ENCODE data around the gene PIK3R4. TPM values are rescaled to one million over a fixed set of nuclear protein-coding genes. Genes with fewer than 3 reads are reported as not detected.
A peak's percentile ranks its signal among the peaks of the same experiment; 100 is the strongest.

PIK3R4 gene
- total RNA-seq, 2 experiments from 2014 or later = 26.0 to 28.7 TPM

DNA sequence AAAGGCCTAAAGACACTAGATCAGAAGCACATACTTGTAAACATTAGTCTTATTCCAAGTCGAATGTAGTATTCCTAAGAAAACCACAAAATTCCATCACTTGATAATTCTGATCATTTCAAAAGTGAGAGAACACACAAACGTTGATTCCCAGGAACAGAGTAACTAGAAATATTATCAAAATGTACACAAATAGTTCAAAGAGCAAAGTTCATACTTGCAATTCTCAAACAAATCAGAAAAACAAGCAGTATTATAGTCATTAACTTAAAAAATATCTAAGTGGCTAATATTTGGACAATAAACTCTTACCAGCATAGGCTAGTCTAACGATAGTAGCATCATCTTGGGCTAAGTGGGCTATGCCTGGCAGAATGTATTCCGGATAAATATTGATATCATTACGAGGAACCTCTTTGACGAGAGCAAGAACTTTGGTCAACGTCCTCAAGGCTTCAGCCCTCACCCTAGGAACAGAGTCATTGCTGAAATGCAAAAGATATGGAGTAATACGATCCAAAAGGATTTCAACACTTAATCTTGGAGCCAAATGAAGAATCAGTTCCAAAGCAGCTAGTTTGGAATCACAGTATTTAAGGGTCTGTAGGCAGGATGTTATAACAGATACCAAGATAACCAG lies 13.3 kb downstream of the PIK3R4 start:
- ChIA-PET POLR2A (no interaction called here), CTCF (no interaction called here)
- Mint-ChIP-seq H3K36me3 (ENCODE audit: low read depth) (peaks cover 34% of the 10 kb centered on the region), H3K4me3 (no peak overlapping the region), H3K9me3 (no peaks in the 10 kb centered on the region), H3K27me3 (no peaks in the 10 kb centered on the region), H3K4me1 (peaks cover 12% of the 10 kb centered on the region), H3K27ac (no peak overlapping the region)
- DNase-seq = no peak

DNA sequence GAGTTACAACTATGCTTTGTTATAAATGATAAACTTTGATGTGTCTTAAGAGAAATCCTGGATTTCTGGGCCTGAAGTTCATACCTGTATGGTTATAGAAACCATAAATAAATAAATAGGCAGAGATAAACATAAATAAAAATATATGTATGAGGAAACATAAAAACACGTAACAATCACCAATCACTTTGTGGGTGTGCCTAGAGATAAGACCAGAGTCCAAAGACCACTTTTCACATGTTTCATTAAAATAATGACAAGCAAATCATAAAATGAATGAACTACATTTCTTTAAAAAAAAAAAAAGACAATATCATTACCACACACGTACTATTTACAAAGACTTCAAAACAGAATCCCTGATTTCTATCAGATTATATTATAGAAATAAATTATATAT lies 14.1 kb downstream of the PIK3R4 start:
- peaks cover 29% of the 10 kb centered on the region for H3K36me3 Mint-ChIP-seq (ENCODE audit: low read depth)

DNA sequence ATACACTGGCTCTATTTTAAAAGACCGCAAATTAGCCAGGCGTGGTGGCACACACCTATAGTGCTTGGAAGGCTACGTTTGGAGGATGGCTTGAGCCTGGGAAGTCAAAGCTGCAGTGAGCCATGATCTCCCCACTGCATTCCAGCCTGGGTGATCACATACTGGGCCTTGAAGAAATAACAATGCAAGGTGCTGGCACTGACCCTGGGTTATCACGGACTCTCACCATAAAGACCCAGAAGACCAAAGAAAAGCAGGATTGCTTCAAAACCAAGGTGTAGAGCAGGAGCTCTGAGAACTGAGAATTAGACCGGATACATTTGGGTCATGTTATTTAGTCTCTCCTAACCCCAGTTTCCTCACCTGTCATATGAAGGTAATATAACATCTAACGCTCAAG lies 14.8 kb downstream of the PIK3R4 start:
- no peak for DNase-seq
- Mint-ChIP-seq H3K9me3 (no peaks in the 10 kb centered on the region), H3K36me3 (ENCODE audit: low read depth) (peaks cover 25% of the 10 kb centered on the region), H3K4me1 (peaks cover 8% of the 10 kb centered on the region), H3K4me3 (no peak overlapping the region), H3K27me3 (no peaks in the 10 kb centered on the region), H3K27ac (no peak overlapping the region)
- ChIA-PET CTCF (no interaction called here), POLR2A (no interaction called here)

More for the DNA sequence above, 14.1 kb downstream of the PIK3R4 start:
- POLR2A ChIA-PET = no interaction called here
- H3K9me3 Mint-ChIP-seq = no peaks in the 10 kb centered on the region
- no peak for DNase-seq
- no peak overlapping the region for H3K4me3 Mint-ChIP-seq
- H3K27me3 Mint-ChIP-seq = no peaks in the 10 kb centered on the region
- no peak overlapping the region for H3K27ac Mint-ChIP-seq
- H3K4me1 Mint-ChIP-seq = peaks cover 9% of the 10 kb centered on the region
- CTCF ChIA-PET = no interaction called here

DNA sequence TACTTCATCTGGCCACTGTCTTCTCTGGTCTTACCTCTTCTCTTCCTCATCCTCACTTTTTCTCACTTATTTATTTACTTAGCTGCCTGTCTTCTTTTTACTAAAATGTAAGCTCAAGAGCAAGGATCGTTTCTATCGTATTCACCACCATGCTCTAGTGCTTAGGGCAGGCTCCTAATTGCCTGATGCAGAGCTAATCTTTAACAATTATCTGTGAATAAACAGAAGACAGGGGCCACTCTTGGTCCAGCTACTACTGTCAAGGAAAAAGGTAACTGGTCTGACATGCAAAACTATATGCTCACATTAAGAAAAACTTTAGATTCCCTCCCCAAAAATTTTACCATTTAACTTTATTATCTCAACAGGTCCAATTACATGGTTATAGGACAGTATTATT lies 17.5 kb downstream of the PIK3R4 start:
- Mint-ChIP-seq H3K36me3 (ENCODE audit: low read depth) (peaks cover 8% of the 10 kb centered on the region), H3K27ac (peak overlapping the region; percentile 12), H3K9me3 (no peaks in the 10 kb centered on the region), H3K27me3 (no peaks in the 10 kb centered on the region), H3K4me1 (peaks cover 5% of the 10 kb centered on the region), H3K4me3 (no peak overlapping the region)
- ChIA-PET POLR2A (no interaction called here), CTCF (interaction anchor here (1.0 to 1.3 kb wide), 3 partner anchors 10 to 17 kb away, joined by 3 to 5 read pairs (median 3); no protein-coding TSS in a partner anchor)
- DNase-seq = no peak

DNA sequence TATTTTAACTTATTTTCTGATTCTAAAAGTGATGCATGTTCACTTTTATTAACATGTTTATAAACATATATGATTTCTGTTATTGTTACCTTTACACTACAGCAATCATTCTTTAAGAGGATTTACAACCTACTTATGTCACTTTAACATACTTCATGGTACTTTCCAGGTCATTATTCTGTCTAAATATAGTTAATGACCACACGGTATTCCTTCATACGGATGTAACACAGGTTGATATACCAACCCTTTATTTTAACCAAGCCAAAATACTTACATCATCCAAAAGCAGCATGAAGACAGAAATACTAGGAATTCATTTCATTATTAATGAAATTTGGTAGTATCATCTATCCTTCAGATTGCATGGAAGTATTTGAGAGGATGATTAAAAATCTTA lies 18.6 kb downstream of the PIK3R4 start:
- Mint-ChIP-seq H3K4me3 (no peak overlapping the region), H3K36me3 (ENCODE audit: low read depth) (peaks cover 8% of the 10 kb centered on the region), H3K27me3 (no peaks in the 10 kb centered on the region), H3K4me1 (peaks cover 5% of the 10 kb centered on the region), H3K27ac (no peak overlapping the region), H3K9me3 (no peaks in the 10 kb centered on the region)
- CTCF ChIA-PET = interaction anchor here (1.3 kb wide), 1 partner anchor 15 kb away, joined by 5 read pairs; no protein-coding TSS in a partner anchor
- DNase-seq = no peak
- POLR2A ChIA-PET = no interaction called here

GRCh38 chr3:130725746-130726145 lies 20.9 kb downstream of the PIK3R4 start:
- peaks cover 5% of the 10 kb centered on the region for H3K4me1 Mint-ChIP-seq
- no peak overlapping the region for H3K27ac Mint-ChIP-seq
- no peaks in the 10 kb centered on the region for H3K27me3 Mint-ChIP-seq
- DNase-seq = no peak
- POLR2A ChIA-PET = no interaction called here
- H3K4me3 Mint-ChIP-seq = no peak overlapping the region
- peaks cover 11% of the 10 kb centered on the region for H3K36me3 Mint-ChIP-seq (ENCODE audit: low read depth)
- H3K9me3 Mint-ChIP-seq = no peaks in the 10 kb centered on the region
- CTCF ChIA-PET = no interaction called here

DNA sequence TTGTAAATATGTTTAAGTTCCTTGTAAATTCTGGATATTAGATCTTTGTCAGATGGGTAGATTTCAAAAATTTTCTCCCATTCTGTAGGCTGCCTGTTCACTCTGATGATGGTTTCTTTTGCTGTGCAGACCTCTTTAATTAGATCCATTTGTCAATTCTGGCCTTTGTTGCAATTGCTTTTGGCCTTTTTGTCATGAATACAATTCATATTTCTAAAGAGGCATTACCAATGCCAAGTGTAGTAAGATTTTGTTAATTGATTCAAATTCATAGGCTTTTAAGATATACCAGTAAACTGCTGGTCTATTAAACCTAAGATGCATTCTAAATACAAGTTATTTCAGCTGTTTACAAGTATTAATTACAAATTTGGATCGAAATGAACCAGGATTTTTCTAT lies 31.0 kb downstream of the PIK3R4 start:
- Mint-ChIP-seq H3K4me3 (no peak overlapping the region), H3K27me3 (no peaks in the 10 kb centered on the region), H3K36me3 (ENCODE audit: low read depth) (peaks cover 29% of the 10 kb centered on the region), H3K4me1 (no peaks in the 10 kb centered on the region), H3K27ac (no peak overlapping the region), H3K9me3 (no peaks in the 10 kb centered on the region)
- ChIA-PET CTCF (interaction anchor here (0.8 kb wide), 1 partner anchor 178 kb away, joined by 3 read pairs; the partner anchor contains the start of gene ATP2C1), POLR2A (no interaction called here)
- no peak for DNase-seq

DNA sequence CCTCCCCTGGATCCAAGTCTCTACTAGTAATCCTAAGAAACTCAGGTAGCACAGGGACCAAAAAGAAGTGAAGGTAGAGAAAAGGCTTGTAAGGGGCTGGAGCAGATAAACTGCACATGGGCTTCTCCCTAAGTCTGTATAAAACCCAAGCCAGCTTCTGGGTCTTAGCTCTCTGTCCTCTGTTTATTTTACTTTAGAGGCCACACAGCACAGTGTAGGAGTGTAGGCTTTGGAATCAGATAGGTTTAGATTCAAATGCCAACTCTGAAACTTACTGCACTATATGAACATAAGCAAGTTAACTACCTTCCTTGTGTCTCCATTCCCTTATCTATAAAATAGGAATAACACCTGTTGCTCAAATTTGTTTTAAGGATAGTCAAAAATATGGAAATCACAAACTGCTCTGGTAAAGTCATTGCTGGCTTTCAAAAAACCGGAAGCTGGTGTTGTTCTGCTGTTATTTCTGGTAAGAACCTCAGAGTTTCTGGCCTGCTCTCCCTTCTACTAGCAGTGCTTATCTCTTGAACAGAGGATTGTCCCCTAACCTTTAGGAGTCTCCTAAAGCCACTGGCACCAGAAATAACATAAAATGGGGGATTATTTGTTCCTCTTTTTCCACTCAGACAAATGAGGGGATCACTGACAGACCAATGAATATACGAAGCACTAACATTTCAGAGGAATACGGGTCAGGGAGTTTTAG lies 33.8 kb downstream of the PIK3R4 start:
- Mint-ChIP-seq H3K27ac (no peak overlapping the region), H3K36me3 (ENCODE audit: low read depth) (peaks cover 30% of the 10 kb centered on the region), H3K4me3 (no peak overlapping the region), H3K4me1 (no peaks in the 10 kb centered on the region), H3K27me3 (no peaks in the 10 kb centered on the region), H3K9me3 (no peaks in the 10 kb centered on the region)
- CTCF ChIA-PET = interaction anchor here (1.0 kb wide), 1 partner anchor 10 kb away, joined by 3 read pairs; no protein-coding TSS in a partner anchor
- no peak for DNase-seq
- POLR2A ChIA-PET = no interaction called here

- POLR2A ChIA-PET = no interaction called here
- Mint-ChIP-seq H3K27ac (no peak overlapping the region), H3K4me3 (no peak overlapping the region), H3K4me1 (no peaks in the 10 kb centered on the region), H3K36me3 (ENCODE audit: low read depth) (peaks cover 26% of the 10 kb centered on the region), H3K9me3 (no peaks in the 10 kb centered on the region), H3K27me3 (no peaks in the 10 kb centered on the region)
- CTCF ChIA-PET = no interaction called here
- DNase-seq = no peak
Measured at GRCh38 chr3:130711565-130712324, 34.9 kb downstream of the PIK3R4 start.

GRCh38 chr3:130709671-130710070 lies 37.0 kb downstream of the PIK3R4 start:
- DNase-seq = no peak
- CTCF ChIA-PET = no interaction called here
- Mint-ChIP-seq H3K4me3 (no peak overlapping the region), H3K27me3 (no peaks in the 10 kb centered on the region), H3K36me3 (ENCODE audit: low read depth) (peaks cover 15% of the 10 kb centered on the region), H3K9me3 (no peaks in the 10 kb centered on the region), H3K27ac (no peak overlapping the region), H3K4me1 (no peaks in the 10 kb centered on the region)
- POLR2A ChIA-PET = no interaction called here

GRCh38 chr3:130707902-130708601 lies 38.6 kb downstream of the PIK3R4 start:
- Mint-ChIP-seq H3K4me1 (no peaks in the 10 kb centered on the region), H3K9me3 (no peaks in the 10 kb centered on the region), H3K4me3 (no peak overlapping the region), H3K36me3 (ENCODE audit: low read depth) (peaks cover 14% of the 10 kb centered on the region), H3K27ac (no peak overlapping the region), H3K27me3 (no peaks in the 10 kb centered on the region)
- DNase-seq = no peak
- ChIA-PET POLR2A (no interaction called here), CTCF (no interaction called here)

DNA sequence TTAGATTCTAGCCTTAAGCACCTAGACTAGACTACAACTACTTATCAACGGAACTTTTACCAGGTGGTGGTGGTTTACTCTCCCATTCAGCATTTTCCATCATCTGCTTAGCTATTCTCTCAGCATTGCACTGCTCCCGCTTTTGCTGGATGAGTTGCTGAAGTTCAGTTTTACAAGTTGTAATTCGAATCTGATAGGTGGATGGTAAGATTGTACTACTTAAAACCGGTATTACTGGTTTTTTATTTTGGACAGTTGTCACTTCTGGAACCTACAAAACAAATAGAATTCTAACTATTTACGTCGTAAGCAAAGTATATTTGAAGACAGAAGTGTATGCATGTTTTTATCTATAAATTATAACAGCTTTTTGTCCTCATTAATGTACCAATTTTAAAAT lies 41.1 kb downstream of the PIK3R4 start:
- H3K27me3 Mint-ChIP-seq = no peaks in the 10 kb centered on the region
- H3K9me3 Mint-ChIP-seq = no peaks in the 10 kb centered on the region
- no peaks in the 10 kb centered on the region for H3K4me1 Mint-ChIP-seq
- H3K36me3 Mint-ChIP-seq (ENCODE audit: low read depth) = peaks cover 20% of the 10 kb centered on the region
- H3K4me3 Mint-ChIP-seq = no peak overlapping the region
- POLR2A ChIA-PET = no interaction called here
- no peak for DNase-seq
- CTCF ChIA-PET = no interaction called here
- H3K27ac Mint-ChIP-seq = no peak overlapping the region

- Mint-ChIP-seq H3K4me3 (no peak overlapping the region), H3K9me3 (no peaks in the 10 kb centered on the region), H3K36me3 (ENCODE audit: low read depth) (peaks cover 21% of the 10 kb centered on the region), H3K27ac (no peak overlapping the region), H3K27me3 (no peaks in the 10 kb centered on the region), H3K4me1 (no peaks in the 10 kb centered on the region)
- no peak for DNase-seq
- ChIA-PET CTCF (interaction anchor here (1.5 kb wide), 1 partner anchor 11 kb away, joined by 3 read pairs; no protein-coding TSS in a partner anchor), POLR2A (interaction anchor here (0.6 kb wide), 1 partner anchor 1305 kb away, joined by 3 read pairs; no protein-coding TSS in a partner anchor)
Measured at GRCh38 chr3:130702985-130703384, 43.6 kb downstream of the PIK3R4 start.
